K562 (cell line): ENCODE data around the gene TUBB2A. TPM values are rescaled to one million over a fixed set of nuclear protein-coding genes. Genes with fewer than 3 reads are reported as not detected.

Experiments used
- ATF3 ChIP-seq, 2 experiments: fragments of 450-650 bp in 1 of 2; sonication (generic) in 1 of 2; formaldehyde crosslinking in 1 of 2; IDR thresholded peaks in 1 of 2; conservative IDR thresholded peaks in 1 of 2; 2 replicates each; pipeline versions ENCODE4 v1.6.1 to v1.8.1; 2016 to 2023; ENCODE audit warnings: mild to moderate bottlenecking in 2 of 2, moderate library complexity in 2 of 2, inconsistent platforms in 1 of 2, missing genetic modification reagents in 1 of 2
- BACH1 ChIP-seq: fragments of 200-800 bp; sonication (Bioruptor generic); IDR thresholded peaks from 2 replicates; pipeline ENCODE4 v1.6.1; 2016; ENCODE audit warnings: missing genetic modification characterization, missing compliant biosample characterization
- EP300 ChIP-seq: IDR thresholded peaks from 2 replicates; pipeline ENCODE4 v1.6.1; 2012; ENCODE audit warnings: low read length, improper control_type of control experiment
- FOXJ3 ChIP-seq: sonication (generic); formaldehyde crosslinking; IDR thresholded peaks from 2 replicates; pipeline ENCODE4 v1.4.0; 2020; ENCODE audit warnings: mild to moderate bottlenecking, missing genetic modification reagents
- HEY1 ChIP-seq: fragments of 250-450 bp; sonication (Bioruptor Pico); IDR thresholded peaks from 2 replicates; pipeline ENCODE4 v1.5.0; 2020; ENCODE audit warnings: mild to moderate bottlenecking, moderate library complexity, borderline replicate concordance
- HMGXB4 ChIP-seq: sonication (generic); formaldehyde crosslinking; IDR thresholded peaks from 2 replicates; pipeline ENCODE4 v1.8.1; 2023; ENCODE audit warnings: mild to moderate bottlenecking, missing genetic modification reagents
- ILK ChIP-seq: fragments of 450-650 bp; IDR thresholded peaks from 2 replicates; pipeline ENCODE4 v1.6.1; 2016; ENCODE audit warnings: missing genetic modification characterization, low read depth, mild to moderate bottlenecking, missing compliant biosample characterization, moderate library complexity, borderline replicate concordance
- MED1 ChIP-seq: sonication (generic); formaldehyde crosslinking; IDR thresholded peaks from 2 replicates; pipeline ENCODE4 v1.8.1; 2023; ENCODE audit warnings: missing genetic modification reagents, borderline replicate concordance
- NCOA6 ChIP-seq: fragments of 450-650 bp; IDR thresholded peaks from 2 replicates; pipeline ENCODE4 v1.6.1; 2017; ENCODE audit warnings: mild to moderate bottlenecking
- PATZ1 ChIP-seq: fragments of 250-450 bp; sonication (Bioruptor Pico); IDR thresholded peaks from 2 replicates; pipeline ENCODE4 v1.5.0; 2020; ENCODE audit warnings: mild to moderate bottlenecking, borderline replicate concordance
- PHB2 ChIP-seq: fragments of 450-650 bp; IDR thresholded peaks from 2 replicates; pipeline ENCODE4 v1.6.1; 2017; ENCODE audit warnings: low read depth
- POLR2H ChIP-seq: IDR thresholded peaks from 2 replicates; pipeline ENCODE4 v1.6.1; 2016; ENCODE audit warnings: missing genetic modification characterization, low read depth, mild to moderate bottlenecking, control low read depth, missing compliant biosample characterization, moderate library complexity
- RBM14 ChIP-seq: fragments of 200-400 bp; formaldehyde crosslinking; IDR thresholded peaks from 2 replicates; pipeline ENCODE4 v1.6.1; 2018; ENCODE audit warnings: low read depth, mild to moderate bottlenecking, low read length, moderate library complexity, borderline replicate concordance; ENCODE audit not compliant: insufficient read depth
- SFPQ ChIP-seq: fragments of 200-400 bp; formaldehyde crosslinking; IDR thresholded peaks from 2 replicates; pipeline ENCODE4 v1.6.1; 2017; ENCODE audit warnings: mild to moderate bottlenecking, low read depth, low read length, moderate library complexity
- TAF7 ChIP-seq: fragments of 450-650 bp; IDR thresholded peaks from 2 replicates; pipeline ENCODE4 v1.6.1; 2016; ENCODE audit warnings: missing genetic modification characterization, missing compliant biosample characterization
- TBP ChIP-seq: optimal IDR thresholded peaks from 2 replicates; pipeline ENCODE3; 2011; ENCODE audit warnings: low read depth, low read length, improper control_type of control experiment
- U2AF2 ChIP-seq: fragments of 200-400 bp; formaldehyde crosslinking; optimal IDR thresholded peaks from 2 replicates; pipeline ENCODE3; 2017; ENCODE audit warnings: low read depth, mild to moderate bottlenecking, low read length
- USF1 ChIP-seq: sonication (generic); formaldehyde crosslinking; IDR thresholded peaks from 2 replicates; pipeline ENCODE4 v1.9.0; 2022; ENCODE audit warnings: mild to moderate bottlenecking, missing genetic modification reagents
- ZFX ChIP-seq: sonication (generic); formaldehyde crosslinking; IDR thresholded peaks from 2 replicates; pipeline ENCODE4 v1.8.0; 2022; ENCODE audit warnings: mild to moderate bottlenecking, missing genetic modification reagents, moderate library complexity
- ZNF263 ChIP-seq: sonication (generic); formaldehyde crosslinking; IDR thresholded peaks from 2 replicates; pipeline ENCODE4 v1.8.0; 2022; ENCODE audit warnings: mild to moderate bottlenecking, missing genetic modification reagents, borderline replicate concordance
- polyA plus RNA-seq, 8 experiments: library from polyadenylated mRNA; depleted of rRNA in 4 of 8; stranded (reverse) in 5 of 8; unstranded in 3 of 8; fragments of >200 nt; fragmentation: Nextera tagmentation in 2 of 8; fragmentation: Illumina TruSeq in 1 of 8; extraction: Ambion mirVana in 2 of 8; extraction: Trizol in 1 of 8; gene quantifications; 2 replicates each; pipeline versions ENCODE4 v1.2.1 to v1.2.3, GENCODE V29; 2011 to 2014; ENCODE audit warnings: inconsistent platforms in 1 of 8, missing spikeins in 1 of 8
- total RNA-seq, 7 experiments: library from RNA; depleted of rRNA in 6 of 7; stranded (reverse); fragments of >200 nt in 6 of 7; fragmentation: Illumina TruSeq in 2 of 7; extraction: Trizol in 2 of 7; gene quantifications; 2 replicates each; pipeline versions ENCODE4 v1.2.1 to v1.2.3, GENCODE V29; 2011 to 2021; ENCODE audit warnings: low replicate concordance in 1 of 7

Gene TUBB2A
- total and polyA plus RNA-seq, 9 of the 15 experiments (the other 6 are each of a cell fraction or from before 2014, with no cell fraction given) = 3.6 to 92.1 (median 45.6) TPM

GRCh38 chr6:3118353-3119039, 38.8 kb downstream of the TUBB2A start, which contains the start of gene BPHL (continued):
- TF ChIP-seq SFPQ = no peak
- no peak; the same call in 1 of the 2 replicates for TF ChIP-seq HMGXB4 (CRISPR knock-in tag)
- no peak for TF ChIP-seq MED1
- no peak for TF ChIP-seq NCOA6
- peak; percentile 57; the same call in 1 of the 2 replicates for TF ChIP-seq USF1
- TF ChIP-seq ATF3 (IDR thresholded peaks at IDR 0.05) = no peak
- TF ChIP-seq ATF3 (CRISPR knock-in tag; conservative IDR thresholded peaks at IDR 0.05) = no peak
- no peak for TF ChIP-seq EP300
- TF ChIP-seq BACH1 (tag) = no peak
- TF ChIP-seq TAF7 (tag) = peak; percentile 41; the same call in 1 of the 2 replicates
- TF ChIP-seq RBM14 = no peak
- TF ChIP-seq POLR2H (tag) = no peak
- TF ChIP-seq PHB2 = no peak
- TF ChIP-seq ILK = no peak
- peak; percentile 67; the same call in 1 of the 2 replicates for TF ChIP-seq ZNF263
- no peak for TF ChIP-seq FOXJ3 (CRISPR knock-in tag)
- peak; percentile 83 for TF ChIP-seq ZFX (CRISPR knock-in tag)
- no peak for TF ChIP-seq PATZ1 (CRISPR knock-in tag)
- no peak for TF ChIP-seq HEY1 (CRISPR knock-in tag)
- TF ChIP-seq TBP = peak; percentile 96
- no peak for TF ChIP-seq U2AF2
